H9 (cell line): ENCODE measurements around the gene KIF4A. TPM values are rescaled to one million over a fixed set of nuclear protein-coding genes. Genes with fewer than 3 reads are reported as not detected.

Source experiments
- DNase-seq: peaks from one replicate; pipeline ENCODE4 v3.0.0-alpha.2; 2017
- H2AFZ ChIP-seq: one replicate; pipeline ENCODE4 v1.6.1; 2013; ENCODE audit warnings: mild to moderate bottlenecking, low read length, control low read depth, moderate library complexity
- H2AK5ac ChIP-seq: 2 replicates; pipeline ENCODE4 v1.6.1; 2013; ENCODE audit warnings: low read length, control low read depth, mixed read lengths; ENCODE audit not compliant: insufficient read length
- H2BK120ac ChIP-seq: one replicate; pipeline ENCODE4 v1.6.1; 2013; ENCODE audit warnings: low read depth, mild to moderate bottlenecking, low read length, control low read depth, inconsistent platforms; ENCODE audit not compliant: poor library complexity, severe bottlenecking
- H2BK12ac ChIP-seq: 2 replicates; pipeline ENCODE4 v1.6.1; 2013; ENCODE audit warnings: low read length, control low read depth, mixed read lengths, low read depth; ENCODE audit not compliant: insufficient read length
- H2BK15ac ChIP-seq: 2 replicates; pipeline ENCODE4 v1.6.1; 2013; ENCODE audit warnings: low read depth, low read length, control low read depth
- H2BK20ac ChIP-seq: one replicate; pipeline ENCODE4 v1.6.1; 2013; ENCODE audit warnings: low read depth, mild to moderate bottlenecking, low read length, control low read depth, inconsistent platforms; ENCODE audit not compliant: poor library complexity, severe bottlenecking
- H2BK5ac ChIP-seq: 2 replicates; pipeline ENCODE4 v1.6.1; 2013; ENCODE audit warnings: low read length, control low read depth, mixed read lengths; ENCODE audit not compliant: insufficient read length
- H3K14ac ChIP-seq: 2 replicates; pipeline ENCODE4 v1.6.1; 2013; ENCODE audit warnings: low read length, control low read depth; ENCODE audit not compliant: insufficient read depth
- H3K18ac ChIP-seq: 2 replicates; pipeline ENCODE4 v1.6.1; 2013; ENCODE audit warnings: low read depth, mild to moderate bottlenecking, mixed read lengths, low read length, control low read depth; ENCODE audit not compliant: insufficient read length
- H3K23ac ChIP-seq: 2 replicates; pipeline ENCODE4 v1.6.1; 2013; ENCODE audit warnings: low read length, control low read depth, mixed read lengths, low read depth; ENCODE audit not compliant: insufficient read length
- H3K23me2 ChIP-seq: 2 replicates; pipeline ENCODE4 v1.6.1; 2013; ENCODE audit warnings: low read depth, mild to moderate bottlenecking, mixed read lengths, low read length, control low read depth; ENCODE audit not compliant: insufficient read length, poor library complexity, severe bottlenecking
- H3K27ac ChIP-seq: 2 replicates; pipeline ENCODE4 v1.5.1; 2013; ENCODE audit warnings: low read length, control low read depth, mixed read lengths, low read depth; ENCODE audit not compliant: insufficient read length
- H3K27me3 ChIP-seq: 2 replicates; pipeline ENCODE4 v1.6.1; 2013; ENCODE audit warnings: low read length, control low read depth, inconsistent platforms; ENCODE audit not compliant: insufficient read depth
- H3K4ac ChIP-seq: 2 replicates; pipeline ENCODE4 v1.6.1; 2013; ENCODE audit warnings: low read depth, mild to moderate bottlenecking, control low read depth, inconsistent platforms, low read length, moderate library complexity
- H3K4me1 ChIP-seq: 2 replicates; pipeline ENCODE4 v1.6.1; 2013; ENCODE audit warnings: low read length, control low read depth, inconsistent platforms; ENCODE audit not compliant: insufficient read depth
- H3K4me2 ChIP-seq: 2 replicates; pipeline ENCODE4 v1.6.1; 2013; ENCODE audit warnings: low read length, control low read depth, mixed read lengths; ENCODE audit not compliant: insufficient read length, insufficient read depth
- H3K56ac ChIP-seq: 2 replicates; pipeline ENCODE4 v1.6.1; 2013; ENCODE audit warnings: low read depth, mild to moderate bottlenecking, mixed read lengths, low read length, control low read depth; ENCODE audit not compliant: insufficient read length
- H3K79me1 ChIP-seq: 2 replicates; pipeline ENCODE4 v1.6.1; 2013; ENCODE audit warnings: low read depth, mild to moderate bottlenecking, moderate library complexity, low read length, control low read depth, inconsistent platforms; ENCODE audit not compliant: insufficient read depth, poor library complexity, severe bottlenecking
- H3K79me2 ChIP-seq: 2 replicates; pipeline ENCODE4 v1.6.1; 2013; ENCODE audit warnings: low read length, control low read depth, inconsistent platforms; ENCODE audit not compliant: insufficient read depth
- H3K9ac ChIP-seq: 2 replicates; pipeline ENCODE4 v1.6.1; 2013; ENCODE audit warnings: low read length, control low read depth, mixed read lengths; ENCODE audit not compliant: insufficient read length; ENCODE audit errors: extremely low read depth
- H3K9me3 ChIP-seq: one replicate; pipeline ENCODE4 v1.6.1; 2013; ENCODE audit warnings: low read depth, low read length, inconsistent platforms; ENCODE audit not compliant: control insufficient read depth
- H3T11ph ChIP-seq: one replicate; pipeline ENCODE4 v1.6.1; 2013; ENCODE audit warnings: mild to moderate bottlenecking, low read length, control low read depth, inconsistent platforms
- H4K20me1 ChIP-seq: one replicate; pipeline ENCODE4 v1.6.1; 2013; ENCODE audit not compliant: control insufficient read depth, insufficient read length, insufficient read depth
- H4K5ac ChIP-seq: 2 replicates; pipeline ENCODE4 v1.6.1; 2013; ENCODE audit warnings: low read depth, mild to moderate bottlenecking, mixed read lengths, low read length, control low read depth; ENCODE audit not compliant: insufficient read length
- H4K8ac ChIP-seq: replicated peaks from 2 replicates; pipeline ENCODE4 v1.6.1; 2013; ENCODE audit warnings: low read length, control low read depth, mixed read lengths, low read depth; ENCODE audit not compliant: insufficient read length
- H4K91ac ChIP-seq: 2 replicates; pipeline ENCODE4 v1.6.1; 2013; ENCODE audit warnings: low read depth, mild to moderate bottlenecking, moderate library complexity, mixed read lengths, low read length, control low read depth; ENCODE audit not compliant: insufficient read length
- H3K27ac Mint-ChIP-seq, 3 experiments: 2 replicates in 2 of 3; 3 replicates in 1 of 3; pipeline ENCODE4 v1.8.0; 2020 to 2021; ENCODE audit warnings: mixed read lengths in 3 of 3, mild to moderate bottlenecking in 1 of 3, moderate library complexity in 1 of 3
- H3K27me3 Mint-ChIP-seq: 2 replicates; pipeline ENCODE4 v1.8.0; 2021; ENCODE audit warnings: low read depth, mild to moderate bottlenecking, moderate library complexity, mixed read lengths
- H3K36me3 Mint-ChIP-seq, 3 experiments: 2 replicates in 2 of 3; 3 replicates in 1 of 3; pipeline ENCODE4 v1.8.0; 2020 to 2021; ENCODE audit warnings: low read depth in 3 of 3, mixed read lengths in 3 of 3; ENCODE audit not compliant: insufficient read depth in 1 of 3
- H3K4me1 Mint-ChIP-seq, 2 experiments: 2 replicates each; pipeline ENCODE4 v1.8.0; 2020; ENCODE audit warnings: mixed read lengths in 2 of 2
- H3K4me3 Mint-ChIP-seq, 2 experiments: 2 replicates in 1 of 2; 3 replicates in 1 of 2; pipeline ENCODE4 v1.8.0; 2020 to 2021; ENCODE audit warnings: mild to moderate bottlenecking in 2 of 2, mixed read lengths in 2 of 2, moderate library complexity in 1 of 2
- H3K9me3 Mint-ChIP-seq, 2 experiments: 2 replicates in 1 of 2; 3 replicates in 1 of 2; pipeline ENCODE4 v1.8.0; 2020; ENCODE audit warnings: mild to moderate bottlenecking in 2 of 2, mixed read lengths in 2 of 2, moderate library complexity in 1 of 2
- WGBS: extraction: QIAGEN DNeasy Blood & Tissue Kit; methylation state at CpG from one replicate; pipeline ENCODE4 v1.1.7; 2013; ENCODE audit warnings: missing lambda C conversion rate, low lambda C conversion rate, mixed read lengths; ENCODE audit not compliant: insufficient read length; ENCODE audit errors: extremely low coverage; 5-methylcytosine and 5-hydroxymethylcytosine counted together
- total RNA-seq: library from RNA; stranded (reverse); gene quantifications from 2 replicates; pipeline ENCODE4 v1.2.1, GENCODE V29; 2021
- TF ChIP-seq, protein P1 (sequence below): fragments of 200-600 bp; sonication (generic); conservative IDR thresholded peaks from 3 replicates; pipeline ENCODE4 v1.8.0; 2021; ENCODE audit warnings: antibody characterized with exemption, mild to moderate bottlenecking

The KIF4A gene
- total RNA-seq, 1 experiment from 2014 or later = 41.8 TPM

DNA sequence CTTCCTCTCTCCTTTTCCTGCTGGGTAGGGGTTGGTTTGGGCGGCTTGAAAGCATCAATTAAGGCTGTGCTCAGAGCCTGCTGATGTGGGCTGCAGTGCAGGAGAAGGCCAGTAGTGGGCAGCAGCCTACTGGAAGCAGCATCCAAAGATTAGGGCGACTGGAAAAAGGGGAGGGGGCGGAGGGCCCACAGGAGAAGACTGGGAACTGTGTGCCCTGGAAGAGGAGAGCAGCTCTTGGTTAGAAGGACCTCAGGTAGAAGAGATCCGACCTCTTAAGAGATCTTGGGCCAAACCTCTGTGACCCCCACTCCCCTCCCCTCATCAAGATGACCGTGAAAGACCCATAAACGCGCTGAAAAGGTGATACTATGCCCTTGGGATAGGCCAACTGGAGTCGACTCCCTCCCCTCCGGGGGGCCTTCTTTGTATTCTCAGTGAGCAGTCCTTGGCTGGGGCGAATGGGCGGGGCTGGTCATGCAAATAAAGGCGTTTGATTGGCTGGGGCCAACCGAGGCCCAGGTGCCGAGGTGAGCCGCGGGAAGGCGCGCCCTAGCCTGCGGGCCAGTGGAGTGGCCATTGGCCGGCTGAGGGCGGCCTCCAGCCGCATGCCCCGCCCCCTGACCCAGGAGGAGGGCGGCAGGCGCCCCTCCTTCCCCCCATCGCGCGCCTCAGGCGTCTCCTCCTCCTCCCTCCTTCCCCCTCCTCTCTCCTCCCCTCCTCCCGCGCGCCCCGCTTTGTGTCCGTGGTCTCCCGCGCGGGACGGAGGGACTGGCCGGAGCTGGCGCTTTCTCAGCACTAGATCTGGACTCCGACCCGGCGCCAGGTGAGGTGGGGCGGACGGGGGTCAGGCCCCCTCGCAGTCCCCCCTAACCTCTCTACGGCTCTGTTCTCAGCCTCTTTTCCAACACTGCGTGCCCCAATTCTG is 164.8 kb downstream of the KIF4A start:
- peak; percentile 95 for DNase-seq
- peak overlapping the region; percentile 76 for H3K4me2 ChIP-seq
- no peak overlapping the region for H3T11ph ChIP-seq
- peaks cover 4% of the 10 kb centered on the region for H3K23me2 ChIP-seq
- peaks cover 13 to 33% (median 28%) of the 10 kb centered on the region in 3 experiments for H3K36me3 Mint-ChIP-seq
- H2AFZ ChIP-seq = no peak overlapping the region
- H3K23ac ChIP-seq = no peak overlapping the region
- H3K4me1 Mint-ChIP-seq = peaks cover 32 to 34% of the 10 kb centered on the region in 2 experiments
- H3K18ac ChIP-seq = peak overlapping the region; percentile 10
- H3K27me3 ChIP-seq = no peaks in the 10 kb centered on the region
- no peak overlapping the region; the same call in 1 of the 2 replicates for H3K4ac ChIP-seq
- peak overlapping the region; percentile 72 for H4K91ac ChIP-seq
- H2AK5ac ChIP-seq = no peak overlapping the region
- no peak overlapping the region for H3K56ac ChIP-seq
- H4K20me1 ChIP-seq = no peaks in the 10 kb centered on the region
- H3K27ac Mint-ChIP-seq = peak overlapping the region; percentile 89 to 99 (median 96); a peak in 6 of 7 replicates
- H2BK20ac ChIP-seq = no peak overlapping the region
- H3K27me3 Mint-ChIP-seq = no peaks in the 10 kb centered on the region; the same call in 1 of the 2 replicates
- TF ChIP-seq, protein P1, sequence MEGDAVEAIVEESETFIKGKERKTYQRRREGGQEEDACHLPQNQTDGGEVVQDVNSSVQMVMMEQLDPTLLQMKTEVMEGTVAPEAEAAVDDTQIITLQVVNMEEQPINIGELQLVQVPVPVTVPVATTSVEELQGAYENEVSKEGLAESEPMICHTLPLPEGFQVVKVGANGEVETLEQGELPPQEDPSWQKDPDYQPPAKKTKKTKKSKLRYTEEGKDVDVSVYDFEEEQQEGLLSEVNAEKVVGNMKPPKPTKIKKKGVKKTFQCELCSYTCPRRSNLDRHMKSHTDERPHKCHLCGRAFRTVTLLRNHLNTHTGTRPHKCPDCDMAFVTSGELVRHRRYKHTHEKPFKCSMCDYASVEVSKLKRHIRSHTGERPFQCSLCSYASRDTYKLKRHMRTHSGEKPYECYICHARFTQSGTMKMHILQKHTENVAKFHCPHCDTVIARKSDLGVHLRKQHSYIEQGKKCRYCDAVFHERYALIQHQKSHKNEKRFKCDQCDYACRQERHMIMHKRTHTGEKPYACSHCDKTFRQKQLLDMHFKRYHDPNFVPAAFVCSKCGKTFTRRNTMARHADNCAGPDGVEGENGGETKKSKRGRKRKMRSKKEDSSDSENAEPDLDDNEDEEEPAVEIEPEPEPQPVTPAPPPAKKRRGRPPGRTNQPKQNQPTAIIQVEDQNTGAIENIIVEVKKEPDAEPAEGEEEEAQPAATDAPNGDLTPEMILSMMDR = peak; percentile 80
- no peak overlapping the region for H2BK15ac ChIP-seq
- no peak overlapping the region for H3K27ac ChIP-seq
- H2BK120ac ChIP-seq = no peak overlapping the region
- H3K4me3 Mint-ChIP-seq = peak overlapping the region; percentile 89 to 95
- peaks cover 21% of the 10 kb centered on the region for H3K9me3 ChIP-seq
- peaks cover 70 to 71% of the 10 kb centered on the region in 2 experiments for H3K9me3 Mint-ChIP-seq
- peak overlapping the region; percentile 33 for H3K14ac ChIP-seq
- no peak overlapping the region for H2BK5ac ChIP-seq
- no peak overlapping the region for H4K5ac ChIP-seq
- H3K79me1 ChIP-seq = no peaks in the 10 kb centered on the region
- H4K8ac ChIP-seq = no peak overlapping the region
- peak overlapping the region; percentile 77 for H3K9ac ChIP-seq
- H2BK12ac ChIP-seq = no peak overlapping the region
- H3K79me2 ChIP-seq = peaks cover 19% of the 10 kb centered on the region
- H3K4me1 ChIP-seq = no peaks in the 10 kb centered on the region
- no CpG with 5 or more reads among the region's 48 CpGs for WGBS
